ENCODE results near the gene FGFRL1.

DNA sequence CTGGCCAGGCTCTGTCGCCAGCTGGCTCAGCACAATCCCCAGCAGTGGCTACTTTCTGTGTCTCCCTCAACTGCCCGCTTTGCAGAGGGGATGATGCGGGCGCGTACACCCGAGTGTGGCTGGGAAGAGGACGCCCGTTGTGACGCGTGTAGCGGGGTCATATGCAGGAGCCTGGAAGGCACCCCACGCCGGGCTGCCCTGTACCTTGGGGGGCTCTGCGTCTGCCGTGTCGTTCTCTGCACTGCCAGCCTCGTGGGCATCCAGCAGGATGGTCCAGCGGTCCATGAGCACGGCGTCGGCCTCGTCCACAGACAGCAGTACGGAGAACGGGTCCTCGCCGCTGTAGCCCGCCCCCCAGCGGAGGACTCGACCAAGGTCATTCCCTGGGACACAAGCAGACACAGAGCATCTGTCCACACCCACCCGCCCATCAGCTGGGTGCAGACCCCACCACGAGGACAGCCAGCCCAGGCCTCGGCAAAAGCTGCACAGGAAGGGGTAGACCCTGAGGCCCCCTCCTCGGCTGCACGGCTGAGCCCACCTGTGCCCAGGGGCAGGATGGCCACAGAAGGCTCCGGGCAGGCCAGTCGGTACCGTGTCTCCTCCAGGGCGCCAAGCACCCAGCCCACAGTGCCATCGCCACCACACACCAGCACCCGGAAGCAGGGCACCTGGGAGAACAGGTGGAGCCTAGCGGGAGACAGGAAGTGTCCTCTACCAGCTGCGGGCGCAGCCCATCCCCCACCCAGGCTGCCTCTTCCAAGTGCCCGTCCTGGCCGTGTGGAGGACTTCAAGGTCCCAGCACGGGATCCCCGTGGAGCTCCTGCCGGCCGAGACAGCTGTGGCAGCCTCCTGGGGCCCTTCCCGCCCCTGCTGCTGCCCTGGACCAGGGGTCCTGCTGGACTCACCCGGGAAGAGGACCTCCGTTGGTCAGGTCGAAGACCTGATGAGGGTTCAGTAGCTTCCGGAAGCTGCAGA, 48.9 kb upstream of the FGFRL1 start:
- TF ChIP-seq, protein P1, sequence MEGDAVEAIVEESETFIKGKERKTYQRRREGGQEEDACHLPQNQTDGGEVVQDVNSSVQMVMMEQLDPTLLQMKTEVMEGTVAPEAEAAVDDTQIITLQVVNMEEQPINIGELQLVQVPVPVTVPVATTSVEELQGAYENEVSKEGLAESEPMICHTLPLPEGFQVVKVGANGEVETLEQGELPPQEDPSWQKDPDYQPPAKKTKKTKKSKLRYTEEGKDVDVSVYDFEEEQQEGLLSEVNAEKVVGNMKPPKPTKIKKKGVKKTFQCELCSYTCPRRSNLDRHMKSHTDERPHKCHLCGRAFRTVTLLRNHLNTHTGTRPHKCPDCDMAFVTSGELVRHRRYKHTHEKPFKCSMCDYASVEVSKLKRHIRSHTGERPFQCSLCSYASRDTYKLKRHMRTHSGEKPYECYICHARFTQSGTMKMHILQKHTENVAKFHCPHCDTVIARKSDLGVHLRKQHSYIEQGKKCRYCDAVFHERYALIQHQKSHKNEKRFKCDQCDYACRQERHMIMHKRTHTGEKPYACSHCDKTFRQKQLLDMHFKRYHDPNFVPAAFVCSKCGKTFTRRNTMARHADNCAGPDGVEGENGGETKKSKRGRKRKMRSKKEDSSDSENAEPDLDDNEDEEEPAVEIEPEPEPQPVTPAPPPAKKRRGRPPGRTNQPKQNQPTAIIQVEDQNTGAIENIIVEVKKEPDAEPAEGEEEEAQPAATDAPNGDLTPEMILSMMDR (IDR thresholded peaks at IDR 0.05; ENCODE audit: borderline replicate concordance, extremely low read depth, low read length, poor library complexity, severe bottlenecking), result no peak
- TF ChIP-seq EZH2 (IDR thresholded peaks at IDR 0.05; ENCODE audit: borderline replicate concordance, low read depth, low read length, severe bottlenecking), result no peak

Data from DND-41 (cell line).